ENCODE measurements around the gene RSBN1. TPM values are rescaled to one million over a fixed set of nuclear protein-coding genes. Genes with fewer than 3 reads are reported as not detected.

The RSBN1 gene
- total RNA-seq, 1 experiment from 2014 or later: 16.6 TPM

DNA sequence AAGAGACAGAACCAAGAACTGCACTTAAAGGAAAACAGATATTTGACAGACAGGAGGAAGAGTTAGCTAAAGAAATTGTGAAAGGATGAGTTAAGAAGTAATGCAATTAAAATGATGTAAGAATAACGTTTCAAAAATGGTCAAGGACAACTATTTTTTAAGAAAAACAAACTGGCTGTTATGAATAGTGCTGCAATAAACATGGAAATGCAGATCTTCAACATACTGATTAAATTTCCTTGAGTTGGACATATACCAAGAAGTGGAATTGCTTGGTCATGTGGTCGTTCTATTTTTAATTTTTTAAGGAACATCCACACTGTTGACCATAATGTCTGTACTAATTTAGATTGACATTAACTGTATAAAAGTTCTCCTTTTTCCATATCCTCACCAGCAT, 29.9 kb downstream of the RSBN1 start:
- H4K20me1 ChIP-seq (ENCODE audit: insufficient read depth): no peaks in the 10 kb centered on the region
- H3K27ac ChIP-seq (ENCODE audit: low read depth, low read length): no peak overlapping the region
- no peak overlapping the region for H3K4me2 ChIP-seq (ENCODE audit: low read length)
- DNase-seq (ENCODE audit: low read depth, low spot score) (no peak), ATAC-seq (no peak)
- RAD21 ChIA-PET (ENCODE audit: low non-redundant PET in 1 of 2, low total read pairs in 2 of 2, uncharacterized antibody in 2 of 2, unreplicated experiment in 2 of 2): no interaction called here
- H3K79me2 ChIP-seq (ENCODE audit: insufficient read depth, low read length): peaks cover 55% of the 10 kb centered on the region
- H3K4me3 ChIP-seq (replicated peaks in 1 of 2; ENCODE audit: low read depth in 1 of 2, low read length in 2 of 2): no peak overlapping the region
- TF ChIP-seq ZNF274 (IDR thresholded peaks at IDR 0.05; ENCODE audit: low read depth, low read length) (no peak), EZH2phosphoT487 (IDR thresholded peaks at IDR 0.05; ENCODE audit: borderline replicate concordance) (no peak), SP1 (IDR thresholded peaks at IDR 0.05; ENCODE audit: low read depth) (no peak), ZBTB33 (IDR thresholded peaks at IDR 0.05; ENCODE audit: extremely low read depth, insufficient replicate concordance, low read length) (no peak), FOSL1 (IDR thresholded peaks at IDR 0.05; ENCODE audit: low read depth) (no peak), JUND (IDR thresholded peaks at IDR 0.05) (no peak), YY1 (IDR thresholded peaks at IDR 0.05; ENCODE audit: extremely low read depth, insufficient replicate concordance, low read depth, low read length) (no peak), SRF (IDR thresholded peaks at IDR 0.05; ENCODE audit: low read depth) (no peak), SIN3A (IDR thresholded peaks at IDR 0.05; ENCODE audit: low read depth) (no peak), CBX3 (IDR thresholded peaks at IDR 0.05; ENCODE audit: low read depth) (no peak), TCF7L2 (IDR thresholded peaks at IDR 0.05; ENCODE audit: borderline replicate concordance, extremely low read depth, insufficient read depth, insufficient read length) (no peak), CEBPB (IDR thresholded peaks at IDR 0.05; ENCODE audit: low read depth) (no peak), EGR1 (IDR thresholded peaks at IDR 0.05; ENCODE audit: low read depth) (no peak), ELF1 (IDR thresholded peaks at IDR 0.05; ENCODE audit: borderline replicate concordance, low read depth) (no peak), ZFX (IDR thresholded peaks at IDR 0.05) (no peak)
- TF ChIP-seq, protein P1, sequence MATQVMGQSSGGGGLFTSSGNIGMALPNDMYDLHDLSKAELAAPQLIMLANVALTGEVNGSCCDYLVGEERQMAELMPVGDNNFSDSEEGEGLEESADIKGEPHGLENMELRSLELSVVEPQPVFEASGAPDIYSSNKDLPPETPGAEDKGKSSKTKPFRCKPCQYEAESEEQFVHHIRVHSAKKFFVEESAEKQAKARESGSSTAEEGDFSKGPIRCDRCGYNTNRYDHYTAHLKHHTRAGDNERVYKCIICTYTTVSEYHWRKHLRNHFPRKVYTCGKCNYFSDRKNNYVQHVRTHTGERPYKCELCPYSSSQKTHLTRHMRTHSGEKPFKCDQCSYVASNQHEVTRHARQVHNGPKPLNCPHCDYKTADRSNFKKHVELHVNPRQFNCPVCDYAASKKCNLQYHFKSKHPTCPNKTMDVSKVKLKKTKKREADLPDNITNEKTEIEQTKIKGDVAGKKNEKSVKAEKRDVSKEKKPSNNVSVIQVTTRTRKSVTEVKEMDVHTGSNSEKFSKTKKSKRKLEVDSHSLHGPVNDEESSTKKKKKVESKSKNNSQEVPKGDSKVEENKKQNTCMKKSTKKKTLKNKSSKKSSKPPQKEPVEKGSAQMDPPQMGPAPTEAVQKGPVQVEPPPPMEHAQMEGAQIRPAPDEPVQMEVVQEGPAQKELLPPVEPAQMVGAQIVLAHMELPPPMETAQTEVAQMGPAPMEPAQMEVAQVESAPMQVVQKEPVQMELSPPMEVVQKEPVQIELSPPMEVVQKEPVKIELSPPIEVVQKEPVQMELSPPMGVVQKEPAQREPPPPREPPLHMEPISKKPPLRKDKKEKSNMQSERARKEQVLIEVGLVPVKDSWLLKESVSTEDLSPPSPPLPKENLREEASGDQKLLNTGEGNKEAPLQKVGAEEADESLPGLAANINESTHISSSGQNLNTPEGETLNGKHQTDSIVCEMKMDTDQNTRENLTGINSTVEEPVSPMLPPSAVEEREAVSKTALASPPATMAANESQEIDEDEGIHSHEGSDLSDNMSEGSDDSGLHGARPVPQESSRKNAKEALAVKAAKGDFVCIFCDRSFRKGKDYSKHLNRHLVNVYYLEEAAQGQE (IDR thresholded peaks at IDR 0.05; ENCODE audit: low read depth): no peak
- TF ChIP-seq, protein P2, sequence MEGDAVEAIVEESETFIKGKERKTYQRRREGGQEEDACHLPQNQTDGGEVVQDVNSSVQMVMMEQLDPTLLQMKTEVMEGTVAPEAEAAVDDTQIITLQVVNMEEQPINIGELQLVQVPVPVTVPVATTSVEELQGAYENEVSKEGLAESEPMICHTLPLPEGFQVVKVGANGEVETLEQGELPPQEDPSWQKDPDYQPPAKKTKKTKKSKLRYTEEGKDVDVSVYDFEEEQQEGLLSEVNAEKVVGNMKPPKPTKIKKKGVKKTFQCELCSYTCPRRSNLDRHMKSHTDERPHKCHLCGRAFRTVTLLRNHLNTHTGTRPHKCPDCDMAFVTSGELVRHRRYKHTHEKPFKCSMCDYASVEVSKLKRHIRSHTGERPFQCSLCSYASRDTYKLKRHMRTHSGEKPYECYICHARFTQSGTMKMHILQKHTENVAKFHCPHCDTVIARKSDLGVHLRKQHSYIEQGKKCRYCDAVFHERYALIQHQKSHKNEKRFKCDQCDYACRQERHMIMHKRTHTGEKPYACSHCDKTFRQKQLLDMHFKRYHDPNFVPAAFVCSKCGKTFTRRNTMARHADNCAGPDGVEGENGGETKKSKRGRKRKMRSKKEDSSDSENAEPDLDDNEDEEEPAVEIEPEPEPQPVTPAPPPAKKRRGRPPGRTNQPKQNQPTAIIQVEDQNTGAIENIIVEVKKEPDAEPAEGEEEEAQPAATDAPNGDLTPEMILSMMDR (IDR thresholded peaks at IDR 0.05 in 2 of 3, conservative IDR thresholded peaks at IDR 0.05 in 1 of 3; ENCODE audit: borderline replicate concordance in 1 of 3, insufficient read depth in 1 of 3, low read depth in 2 of 3, low read length in 2 of 3): no peak
- H3K9me3 ChIP-seq (ENCODE audit: control insufficient read depth in 1 of 2, insufficient read depth in 1 of 2, low read depth in 1 of 2, low read length in 2 of 2): no peaks in the 10 kb centered on the region
- CTCF ChIA-PET: no interaction called here
- no peak overlapping the region for H3K9ac ChIP-seq (ENCODE audit: low read length)
- BruUV-seq (replicated peaks): no TSS peak
- no peaks in the 10 kb centered on the region for H3K27me3 ChIP-seq (ENCODE audit: insufficient read depth, low read length)
- no peaks in the 10 kb centered on the region for H3K9me2 ChIP-seq (ENCODE audit: insufficient read depth)
- POLR2A ChIA-PET: no interaction called here
- intact Hi-C loops (cut with micrococcal nuclease): no loop called here
- no peak overlapping the region for H2AFZ ChIP-seq (ENCODE audit: low read depth, low read length, poor library complexity, severe bottlenecking)
- no peaks in the 10 kb centered on the region for H3K36me3 ChIP-seq (ENCODE audit: control insufficient read depth in 1 of 2, insufficient read depth in 2 of 2, low read length in 2 of 2)
- peaks cover 3 to 12% of the 10 kb centered on the region in 2 experiments for H3K4me1 ChIP-seq (ENCODE audit: control insufficient read depth in 1 of 2, insufficient read depth in 2 of 2, low read length in 2 of 2)
